Astrocyte of the hippocampus (primary cell): ENCODE results near the gene STMN3.
"Not testable (repeated sequence)": the region's sequence is repeated elsewhere in the genome, so short reads cannot be mapped to it uniquely, and the experiment has no call there.

Experiments used
- DNase-seq: peaks from one replicate; pipeline ENCODE4 v3.0.0; 2011; ENCODE audit warnings: low read depth, low spot score

The STMN3 gene

DNA sequence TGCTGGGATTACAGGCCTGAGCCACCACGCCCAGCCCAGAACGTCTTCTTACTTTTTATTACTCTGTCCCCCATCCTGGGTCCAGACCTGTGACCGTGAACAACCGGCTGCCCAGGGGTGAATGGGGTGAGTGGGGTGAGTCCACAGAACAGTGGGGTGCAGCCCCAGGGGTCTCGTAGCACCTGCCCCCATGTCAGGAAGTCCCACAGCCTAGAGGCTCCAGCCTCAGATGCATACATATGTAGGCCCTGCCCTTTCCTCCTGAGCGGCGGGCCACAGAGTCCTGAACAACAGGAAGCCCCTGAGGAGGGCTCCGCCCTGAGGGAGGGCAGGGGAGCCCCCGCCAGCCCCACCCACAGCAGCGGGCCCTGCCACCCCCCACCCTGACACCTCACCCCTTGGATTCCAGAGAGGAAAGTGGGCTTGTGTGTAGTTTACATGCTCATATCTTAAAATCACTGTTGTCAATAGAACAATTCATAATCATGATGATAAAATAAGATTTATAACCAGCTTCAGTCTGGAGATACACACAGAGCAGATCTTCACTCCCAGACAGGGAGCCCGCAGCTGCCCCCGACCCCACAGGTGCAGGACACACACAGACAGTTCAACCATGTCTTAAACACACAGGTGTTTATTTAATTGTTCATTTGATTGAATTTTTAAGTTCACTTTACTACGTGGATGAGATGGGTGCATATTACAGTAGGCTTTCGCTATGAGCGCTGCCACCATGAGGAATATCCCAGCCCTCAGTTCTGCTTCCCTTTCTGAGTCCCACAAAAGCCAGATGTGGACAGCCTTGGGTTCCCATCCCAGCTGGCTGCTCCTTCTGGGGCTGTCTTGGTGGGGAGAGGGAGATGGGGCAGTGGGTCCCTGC is 13.9 kb downstream of the STMN3 start:
- DNase-seq: no peak

DNA sequence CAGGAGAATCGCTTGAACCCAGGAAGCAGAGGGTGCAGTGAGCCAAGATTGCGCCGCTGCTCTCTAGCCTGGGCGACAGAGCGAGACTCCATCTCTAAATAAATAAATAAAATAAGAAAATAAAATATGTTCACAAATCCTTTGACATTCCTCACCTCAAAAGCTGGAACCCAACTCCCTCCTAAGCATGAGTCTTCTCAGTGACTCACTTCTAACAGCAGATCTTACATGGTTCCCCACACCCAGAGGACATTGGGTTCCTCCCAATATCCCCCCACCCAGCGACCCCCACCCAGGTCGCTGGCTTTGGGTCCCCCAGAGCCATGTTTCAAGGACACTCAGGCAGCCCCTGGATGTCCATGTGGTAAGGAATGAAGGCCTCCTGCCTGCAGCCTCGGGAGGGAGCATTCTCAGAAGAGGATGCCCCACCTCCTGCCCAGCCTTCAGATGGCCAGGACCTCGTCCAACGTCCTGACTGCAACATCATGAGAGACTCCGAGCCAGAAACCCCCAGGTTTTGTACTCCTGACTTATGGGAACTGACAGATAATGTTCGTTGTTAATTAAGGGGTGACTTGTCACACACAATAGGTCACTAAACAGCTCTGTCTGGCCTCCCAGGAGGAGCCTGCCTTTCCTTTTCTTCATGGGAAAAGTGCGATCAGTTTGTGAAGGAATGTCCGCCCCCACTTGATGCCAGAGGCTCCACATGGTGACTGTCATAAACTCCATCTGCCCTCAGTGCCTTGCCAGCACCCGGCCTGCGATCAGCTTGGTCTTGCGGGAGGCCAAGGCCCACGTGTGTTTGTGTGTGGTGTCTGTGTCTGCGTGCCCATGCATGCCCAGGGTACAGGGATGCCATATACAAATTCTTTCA is 16.2 kb downstream of the STMN3 start:
- DNase-seq: no peak

DNA sequence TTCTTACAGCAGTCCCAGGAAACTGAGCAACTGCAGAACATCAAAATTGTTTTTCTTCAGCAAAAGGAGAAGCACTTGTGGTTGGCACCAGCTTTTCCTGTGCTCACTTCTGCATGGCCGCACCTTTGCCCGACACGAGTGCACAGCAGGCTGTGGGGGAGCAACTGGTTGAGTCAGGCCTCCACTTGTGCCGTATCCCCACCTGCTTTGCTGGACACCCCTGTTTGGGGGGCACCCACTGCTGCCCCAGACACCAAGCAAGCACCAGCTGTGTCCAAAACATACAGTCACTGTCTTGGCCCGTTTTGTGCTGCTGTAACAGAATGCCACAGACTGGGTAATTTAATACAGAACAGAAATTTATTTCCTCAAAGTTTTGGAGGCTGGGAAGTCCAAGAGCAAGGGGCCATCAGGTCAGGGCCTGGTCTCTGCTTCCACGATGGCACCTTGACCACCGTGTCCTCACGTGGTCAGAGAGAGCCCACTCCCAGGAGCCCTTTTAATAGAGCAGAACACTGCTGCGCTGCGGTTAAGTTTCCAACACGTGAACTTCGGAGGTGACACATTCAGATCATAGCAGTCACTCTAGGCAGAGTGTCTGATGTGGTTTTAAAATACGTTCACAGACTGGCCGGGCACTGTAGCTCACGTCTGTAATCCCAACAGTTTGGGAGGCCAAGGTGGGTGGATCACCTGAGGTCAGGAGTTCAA is 17.6 kb downstream of the STMN3 start:
- DNase-seq: no peak

DNA sequence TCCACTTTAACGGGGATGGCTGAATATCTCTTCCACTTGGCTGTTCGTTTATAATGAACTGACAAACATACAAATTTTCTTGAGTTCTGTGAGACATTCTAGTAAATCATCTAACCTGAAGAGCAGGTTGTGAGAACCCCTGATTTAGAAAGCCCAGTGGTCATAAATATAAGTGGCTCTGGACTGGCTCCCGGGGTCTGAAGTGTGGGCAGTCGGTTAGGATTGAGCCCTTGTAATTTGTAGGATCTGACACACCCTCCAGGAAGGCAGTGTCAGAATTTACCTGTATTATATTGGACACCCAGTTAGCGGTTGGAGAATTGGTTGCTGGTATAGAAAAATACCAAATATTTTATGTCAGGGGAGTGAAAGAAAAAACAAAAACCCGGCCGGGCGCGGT is 19.5 kb downstream of the STMN3 start:
- DNase-seq: no peak

DNA sequence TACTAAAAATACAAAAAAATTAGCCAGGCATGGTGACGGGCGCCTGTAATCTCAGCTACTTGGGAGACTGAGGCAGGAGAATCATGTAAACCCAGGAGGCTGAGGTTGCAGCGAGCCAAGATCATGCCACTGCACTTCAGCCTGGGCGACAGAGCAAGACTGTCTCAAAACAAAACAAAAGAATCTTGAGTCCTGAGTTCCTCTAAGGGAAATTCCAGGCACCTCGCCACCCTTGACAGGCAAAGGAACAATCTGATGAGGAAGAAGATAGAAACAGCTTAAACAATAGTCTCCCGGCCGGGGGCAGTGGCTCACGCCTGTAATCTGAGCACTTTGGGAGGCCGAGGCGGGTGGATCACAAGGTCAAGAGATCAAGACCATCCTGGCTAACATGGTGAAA is 21.8 kb downstream of the STMN3 start:
- not testable (repeated sequence) for DNase-seq

DNA sequence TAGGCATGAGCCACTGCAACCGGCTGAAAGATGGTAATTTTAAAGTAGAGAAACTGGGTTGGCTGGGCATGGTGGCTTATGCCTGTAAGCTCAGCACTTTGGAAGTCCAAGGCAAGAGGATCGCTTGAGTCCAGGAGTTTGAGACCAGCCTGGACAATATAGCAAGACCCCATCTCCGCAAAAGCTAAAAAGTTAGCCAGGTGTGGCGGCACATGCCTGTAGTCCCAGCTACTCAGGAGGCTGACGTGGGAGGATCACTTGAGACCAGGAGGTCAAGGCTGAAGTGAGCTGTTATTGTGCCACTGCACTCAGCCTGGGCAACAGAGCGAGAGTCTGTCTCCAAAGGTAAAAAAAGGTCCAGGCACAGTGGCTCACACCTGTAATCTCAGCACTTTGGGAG is 22.3 kb downstream of the STMN3 start:
- DNase-seq: not testable (repeated sequence)

DNA sequence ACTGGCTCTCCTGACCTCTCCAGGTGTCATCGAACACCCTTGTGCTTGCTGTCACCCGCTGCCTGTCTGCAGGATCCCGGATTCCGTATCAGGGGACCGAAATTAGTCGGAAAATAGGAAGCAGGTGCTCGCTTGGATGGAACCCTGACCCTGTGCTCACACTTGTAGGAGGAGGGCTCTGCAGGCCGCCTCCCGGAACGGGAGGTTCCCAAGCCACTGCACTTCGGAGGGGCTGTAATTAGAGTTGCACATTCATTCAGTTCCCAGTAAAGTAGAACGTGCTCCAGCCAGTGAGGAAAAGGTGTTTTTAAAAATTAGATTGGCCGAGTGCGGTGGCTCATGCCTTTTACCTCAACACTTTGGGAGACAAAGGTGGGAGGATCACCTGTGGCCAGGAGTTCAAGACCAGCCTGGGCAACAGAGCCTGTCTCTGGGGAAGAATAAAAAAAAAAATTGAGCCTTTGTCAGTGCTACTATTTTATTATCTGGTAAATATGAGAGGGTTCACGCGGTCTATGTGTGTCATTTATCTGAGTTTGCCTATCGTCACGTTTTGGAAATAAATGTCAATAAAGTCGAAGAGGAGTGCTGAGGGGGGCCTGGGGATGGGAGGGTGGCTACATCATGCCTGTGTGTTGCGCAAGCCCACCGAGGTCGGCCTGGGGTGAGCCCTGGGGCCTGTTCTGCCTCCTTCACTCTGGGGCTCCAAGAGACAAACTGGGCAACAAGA is 24.8 kb downstream of the STMN3 start:
- peak; percentile 53 for DNase-seq

DNA sequence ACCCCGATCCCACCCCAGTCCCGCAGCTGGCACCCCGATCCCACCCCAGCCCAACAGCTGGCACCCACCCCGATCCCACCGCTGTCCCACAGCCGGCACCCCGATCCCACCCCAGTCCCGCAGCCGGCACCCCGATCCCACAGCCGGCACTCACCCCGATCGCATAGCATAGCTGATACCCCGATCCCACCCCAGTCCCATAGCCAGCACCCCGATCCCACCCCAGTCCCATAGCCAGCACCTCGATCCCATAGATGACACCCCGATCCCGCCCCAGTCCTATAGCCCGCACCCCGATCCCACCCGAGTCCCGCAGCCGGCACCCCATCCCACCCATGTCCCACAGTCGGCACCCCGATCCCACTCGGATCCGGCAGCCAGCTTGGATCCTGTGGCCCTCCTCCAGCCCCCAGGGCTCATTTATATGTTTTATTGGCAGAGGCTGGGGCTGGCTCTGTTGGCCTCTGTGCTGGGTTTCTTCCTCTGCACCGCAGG is 25.4 kb downstream of the STMN3 start:
- DNase-seq: no peak

DNA sequence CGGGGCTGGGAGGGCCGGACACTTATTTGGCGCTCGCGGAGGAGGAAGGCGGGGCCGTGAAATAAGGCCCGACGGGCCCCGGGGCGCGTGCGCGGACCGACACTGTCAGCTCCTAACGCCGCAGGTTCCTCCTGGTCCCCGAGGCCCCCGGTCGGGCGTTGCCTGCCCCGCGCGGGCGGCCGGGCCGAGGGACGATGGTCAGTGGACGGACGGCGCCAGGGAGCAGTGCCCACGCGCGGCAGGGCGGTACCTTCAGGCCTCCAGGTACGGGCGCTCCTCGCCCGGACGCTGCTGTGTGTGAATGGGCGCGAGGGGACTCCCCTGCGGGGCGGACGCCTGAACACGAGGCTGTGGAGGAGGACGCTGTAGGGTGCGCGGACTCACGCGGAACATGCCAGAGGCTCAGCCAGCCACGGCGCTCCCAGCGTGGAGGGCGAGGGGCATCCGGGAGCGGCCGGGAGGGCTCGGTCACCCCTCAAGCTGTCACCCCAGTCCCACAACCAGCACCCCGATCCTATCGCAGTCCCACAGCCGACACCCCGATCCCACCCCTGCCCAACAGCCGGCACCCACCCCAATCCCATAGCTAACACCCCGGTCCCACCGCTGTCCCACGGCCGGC is 26.0 kb downstream of the STMN3 start:
- DNase-seq: peak; percentile 98

DNA sequence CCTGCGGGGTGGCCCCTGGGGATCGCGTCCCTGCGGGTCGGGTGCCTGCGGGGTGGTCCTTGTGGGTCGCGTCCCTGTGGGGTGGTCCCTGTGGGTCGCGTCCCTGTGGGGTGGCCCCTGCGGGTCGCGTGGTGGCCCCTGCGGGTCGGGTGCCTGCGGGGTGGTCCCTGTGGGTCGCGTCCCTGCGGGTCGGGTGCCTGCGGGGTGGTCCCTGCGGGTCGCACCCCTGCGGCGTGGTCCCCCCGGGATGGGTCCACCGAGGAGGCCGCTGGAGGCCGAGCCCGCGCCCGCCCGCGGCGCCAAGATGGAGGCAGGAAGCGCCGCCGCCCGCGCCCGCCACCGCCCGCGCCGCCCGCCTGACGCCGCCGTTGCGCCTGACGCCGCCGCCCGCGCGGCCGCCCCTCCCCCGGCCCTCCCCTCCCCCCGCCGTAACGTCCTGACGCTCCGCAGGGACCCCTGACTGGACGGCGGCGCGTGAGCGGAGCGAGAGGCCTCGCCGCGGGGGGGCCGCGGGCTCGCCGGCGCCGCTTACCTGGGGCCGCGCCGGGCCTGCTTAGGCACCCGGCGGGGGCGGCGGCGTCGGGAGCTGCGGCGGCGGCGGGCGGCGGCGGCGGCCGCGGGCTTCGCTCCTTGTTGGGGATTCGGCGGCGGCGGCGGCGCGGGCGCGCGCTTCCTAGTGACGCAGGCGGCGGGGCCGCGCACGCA is 26.6 kb downstream of the STMN3 start, which contains the start of gene GMEB2:
TSS of gene GMEB2 (minus strand) at position 678 of the 705 bp plus-strand sequence. CDS start 7,704 bp downstream, outside the sequence.
- DNase-seq: no peak

DNA sequence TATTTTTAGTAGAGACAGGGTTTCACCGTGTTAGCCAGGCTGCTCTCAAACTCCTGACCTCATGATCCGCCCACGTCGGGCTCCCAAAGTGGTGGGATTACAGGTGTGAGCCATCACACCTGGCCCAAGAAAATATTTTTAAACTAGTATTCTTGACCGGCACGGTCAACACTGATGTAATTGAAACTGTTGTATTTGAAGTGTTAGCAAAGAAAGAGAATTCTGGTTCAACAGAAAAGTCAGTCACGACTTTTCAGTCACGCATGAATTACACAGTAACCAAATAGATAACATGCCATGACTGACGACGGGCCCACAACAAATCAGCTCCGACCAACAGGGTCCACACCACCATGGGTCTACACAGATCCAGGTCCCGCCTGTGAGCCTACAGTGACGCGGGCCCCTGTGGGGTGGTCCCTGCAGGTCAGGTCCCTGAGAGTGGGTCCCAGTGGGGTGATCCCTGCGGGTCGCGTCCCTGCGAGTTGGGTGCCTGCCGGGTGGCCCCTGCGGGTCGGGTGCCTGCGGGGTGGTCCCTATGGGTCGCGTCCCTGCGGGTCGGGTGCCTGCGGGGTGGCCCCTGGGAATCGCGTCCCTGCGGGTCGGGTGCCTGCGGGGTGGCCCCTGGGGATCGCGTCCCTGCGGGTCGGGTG is 27.3 kb downstream of the STMN3 start:
- peak; percentile 46 for DNase-seq

DNA sequence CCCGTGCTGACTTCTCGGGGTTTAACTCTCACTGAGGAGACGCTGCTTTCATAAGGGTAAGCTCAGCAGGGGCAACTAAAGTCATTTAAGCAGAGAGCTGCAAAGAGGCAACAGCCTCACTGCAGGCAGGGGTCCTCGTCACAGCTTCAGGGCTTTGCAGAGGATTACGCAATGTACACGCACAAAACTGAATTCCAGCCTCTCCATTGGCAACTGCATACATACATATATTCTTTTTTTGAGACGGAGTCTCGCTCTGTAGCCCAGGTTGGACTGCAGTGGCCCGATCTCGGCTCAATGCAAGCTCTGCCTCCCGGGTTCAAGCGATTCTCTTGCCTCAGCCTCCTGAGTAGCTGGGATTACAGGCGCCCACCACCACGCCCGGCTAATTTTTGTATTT is 28.7 kb downstream of the STMN3 start:
- no peak for DNase-seq

DNA sequence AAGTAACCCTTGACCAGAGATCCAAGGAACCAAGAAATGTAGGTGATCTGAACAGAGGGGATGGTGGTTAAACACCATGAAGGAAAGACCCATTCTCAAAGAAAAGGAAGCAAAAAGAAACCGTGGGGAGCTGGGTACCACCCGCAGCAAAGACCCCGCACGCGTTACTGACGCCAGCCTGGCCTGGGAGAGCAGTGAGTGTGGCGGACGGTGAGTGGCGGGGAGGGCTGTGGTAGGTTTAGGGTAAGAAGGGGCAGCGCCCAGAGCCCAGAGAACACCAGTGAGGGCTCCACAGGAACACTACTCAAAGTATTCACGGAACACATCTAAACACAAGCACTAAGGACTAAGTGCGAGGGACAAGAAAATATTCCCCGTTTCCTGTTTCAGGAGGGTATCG is 30.5 kb downstream of the STMN3 start:
- DNase-seq: no peak

DNA sequence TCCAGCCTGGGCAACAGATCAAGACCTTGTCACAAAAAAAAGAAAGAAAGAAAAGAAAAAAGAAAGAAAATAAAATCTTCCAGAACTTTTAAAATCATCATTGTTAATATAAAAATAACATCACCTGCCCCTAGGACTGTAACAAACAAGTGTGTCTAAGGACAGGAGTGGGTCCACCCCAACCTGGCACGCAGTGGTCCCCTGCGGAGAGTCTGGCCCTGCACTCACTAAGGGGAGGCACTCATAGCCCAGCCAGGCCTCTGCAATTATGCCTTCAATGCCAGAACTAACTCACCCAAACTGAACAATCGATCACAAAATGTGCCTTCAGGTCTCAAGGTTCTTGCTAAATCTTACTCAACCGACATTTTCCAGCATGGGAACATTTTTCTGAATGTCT is 31.1 kb downstream of the STMN3 start:
- no peak for DNase-seq

DNA sequence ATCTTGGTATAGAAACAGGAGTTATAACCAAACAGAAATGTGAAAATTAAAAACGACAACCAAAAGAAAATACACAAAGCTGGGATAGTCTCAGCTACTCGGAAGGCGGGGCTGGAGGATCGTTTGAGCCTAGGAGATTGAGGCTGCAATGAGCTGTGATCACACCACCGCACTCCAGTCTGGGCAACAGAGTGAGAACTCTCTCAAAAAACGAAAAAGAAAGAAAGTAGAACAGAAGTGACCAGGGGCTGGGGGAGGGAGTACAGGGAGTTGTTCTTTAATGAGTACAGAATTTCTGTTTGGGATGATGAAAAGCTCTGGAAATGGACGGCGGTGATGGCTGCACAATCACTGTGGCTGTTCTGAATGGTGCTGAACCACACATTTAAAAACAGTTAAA is 32.2 kb downstream of the STMN3 start:
- no peak for DNase-seq

DNA sequence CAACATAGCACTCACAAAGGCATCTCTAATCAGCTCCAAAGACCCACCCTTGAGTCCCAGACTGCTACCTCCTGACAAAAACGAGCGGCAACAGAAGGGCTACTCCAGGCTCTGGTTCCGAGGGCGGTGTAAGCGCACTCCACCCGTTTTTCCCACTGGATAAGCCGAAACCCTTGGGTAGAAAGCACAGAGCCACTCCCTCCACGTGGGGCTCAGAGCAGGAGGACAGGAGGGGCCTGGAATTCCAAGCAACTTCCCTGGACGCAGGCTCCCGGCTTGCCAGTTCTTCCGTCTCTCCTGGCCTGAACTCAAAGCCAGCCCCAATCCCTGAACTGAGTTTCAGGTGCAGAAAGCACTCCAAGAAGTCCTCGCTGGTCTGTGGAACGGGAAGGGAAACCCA is 33.7 kb downstream of the STMN3 start:
- DNase-seq: no peak

DNA sequence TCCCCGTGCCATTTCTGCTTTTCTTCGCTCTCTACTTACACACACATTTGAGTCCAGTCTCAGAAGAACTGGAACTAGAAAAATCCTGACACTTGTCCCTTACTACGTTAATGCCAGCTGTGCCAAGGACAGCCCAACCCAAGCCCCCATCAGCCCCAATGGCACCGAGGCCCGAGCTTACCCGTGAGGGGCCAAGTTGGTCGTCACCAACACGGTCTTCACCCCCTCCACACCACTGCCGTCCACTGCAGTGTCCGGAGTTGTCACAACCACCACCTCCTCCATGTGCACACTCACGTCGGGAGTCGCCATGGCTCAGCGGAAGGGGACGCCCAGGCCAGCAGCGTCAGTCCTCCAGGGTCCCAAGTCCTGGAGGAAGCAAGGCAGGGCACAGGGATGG is 34.1 kb downstream of the STMN3 start:
- DNase-seq: no peak

DNA sequence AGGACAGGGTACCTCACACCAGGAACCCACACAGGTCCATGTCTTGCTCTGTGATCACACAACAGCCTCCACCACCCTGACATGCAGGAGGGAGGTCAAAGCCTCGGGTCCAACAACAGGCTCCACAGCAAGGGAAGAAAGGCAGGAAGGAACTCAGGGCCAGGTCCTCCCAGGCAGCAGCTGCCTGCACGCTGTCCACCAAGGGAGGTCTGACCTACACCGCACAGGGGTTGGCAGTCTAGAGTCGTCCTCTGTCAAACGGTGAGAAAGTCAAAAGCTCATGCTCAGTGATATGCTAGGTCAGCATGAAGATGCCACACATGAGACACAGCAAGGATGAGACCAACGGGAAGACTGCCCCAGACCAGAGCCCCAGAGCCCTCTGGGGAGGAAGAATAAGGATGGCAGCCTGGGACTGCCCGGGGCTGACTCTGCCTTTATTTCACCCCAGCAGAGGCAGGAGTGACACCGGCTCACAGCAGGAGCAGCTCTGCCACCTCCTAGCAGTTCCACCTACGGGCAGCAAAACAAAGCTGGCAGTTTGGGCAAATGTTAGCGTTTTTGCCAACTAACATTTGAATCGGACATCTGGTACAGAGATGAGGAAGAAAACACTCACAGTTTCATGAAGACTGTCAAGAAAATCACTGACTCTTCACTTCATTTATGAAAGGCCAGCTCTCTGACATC is 34.8 kb downstream of the STMN3 start:
- no peak for DNase-seq

DNA sequence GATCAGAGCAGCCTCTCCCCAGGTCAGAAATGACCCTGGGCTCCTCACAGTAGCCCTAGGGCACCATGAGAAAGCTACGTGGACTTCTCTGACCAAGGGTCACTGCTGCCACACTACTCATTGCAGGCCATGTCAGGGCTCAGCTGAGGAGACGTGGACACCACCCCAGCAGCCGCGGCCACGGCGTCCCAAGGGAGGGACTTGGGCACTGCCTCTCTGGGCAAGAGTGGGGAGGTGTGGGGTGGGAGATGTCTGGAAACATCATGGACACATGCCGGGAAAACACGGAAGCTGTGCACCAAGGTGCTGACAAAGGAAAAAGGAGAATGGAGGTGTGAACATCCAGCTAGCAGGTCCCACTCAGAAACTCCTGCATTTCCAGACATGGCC is 35.4 kb downstream of the STMN3 start:
- DNase-seq: no peak
